Prostate gland (tissue), 2 donors: ENCODE results near the gene SEZ6.

Experiments used
- POLR2AphosphoS5 ChIP-seq: sonication (generic); formaldehyde crosslinking; IDR thresholded peaks from one replicate; pipeline ENCODE4 v1.6.1; 2017; ENCODE audit warnings: antibody characterized with exemption
- TF ChIP-seq, protein P1 (sequence below), 4 experiments: fragments of 200-600 bp in 2 of 4; fragments of 450-650 bp in 2 of 4; sonication (generic) in 2 of 4; IDR thresholded peaks; 1 replicate in 3 of 4; 2 replicates in 1 of 4; pipeline ENCODE4 v1.5.1; 2016 to 2019; ENCODE audit warnings: antibody characterized with exemption in 4 of 4, mild to moderate bottlenecking in 2 of 4, moderate library complexity in 2 of 4

DNA sequence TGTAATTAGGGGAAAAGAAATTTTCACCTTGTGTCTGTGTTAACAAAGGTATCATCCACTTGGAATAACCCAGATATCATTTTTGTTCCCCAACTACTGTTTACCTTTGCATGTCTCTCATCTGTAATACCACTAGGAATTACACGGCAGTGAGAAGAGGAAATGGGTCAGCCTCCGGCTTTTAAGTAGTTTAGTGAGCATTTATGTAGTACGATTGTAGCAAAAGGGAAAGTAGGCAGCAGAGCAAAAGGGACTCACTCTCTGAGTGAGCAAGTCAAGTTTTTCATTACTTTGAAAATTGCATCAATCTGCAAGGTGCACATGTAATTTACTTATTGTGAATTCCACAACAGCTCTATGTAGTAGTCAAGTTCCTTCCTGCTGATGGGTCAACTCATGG, 65.7 kb downstream of the SEZ6 start:
- TF ChIP-seq, protein P1, sequence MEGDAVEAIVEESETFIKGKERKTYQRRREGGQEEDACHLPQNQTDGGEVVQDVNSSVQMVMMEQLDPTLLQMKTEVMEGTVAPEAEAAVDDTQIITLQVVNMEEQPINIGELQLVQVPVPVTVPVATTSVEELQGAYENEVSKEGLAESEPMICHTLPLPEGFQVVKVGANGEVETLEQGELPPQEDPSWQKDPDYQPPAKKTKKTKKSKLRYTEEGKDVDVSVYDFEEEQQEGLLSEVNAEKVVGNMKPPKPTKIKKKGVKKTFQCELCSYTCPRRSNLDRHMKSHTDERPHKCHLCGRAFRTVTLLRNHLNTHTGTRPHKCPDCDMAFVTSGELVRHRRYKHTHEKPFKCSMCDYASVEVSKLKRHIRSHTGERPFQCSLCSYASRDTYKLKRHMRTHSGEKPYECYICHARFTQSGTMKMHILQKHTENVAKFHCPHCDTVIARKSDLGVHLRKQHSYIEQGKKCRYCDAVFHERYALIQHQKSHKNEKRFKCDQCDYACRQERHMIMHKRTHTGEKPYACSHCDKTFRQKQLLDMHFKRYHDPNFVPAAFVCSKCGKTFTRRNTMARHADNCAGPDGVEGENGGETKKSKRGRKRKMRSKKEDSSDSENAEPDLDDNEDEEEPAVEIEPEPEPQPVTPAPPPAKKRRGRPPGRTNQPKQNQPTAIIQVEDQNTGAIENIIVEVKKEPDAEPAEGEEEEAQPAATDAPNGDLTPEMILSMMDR (IDR thresholded peaks at IDR 0.05), result no peak
- TF ChIP-seq POLR2AphosphoS5, result no peak
